Measurements from ENCODE around the gene PRC1.
"Not testable (repeated sequence)": the region's sequence is repeated elsewhere in the genome, so short reads cannot be mapped to it uniquely, and the experiment has no call there.

Gene PRC1

GRCh38 chr15:91017716-91018115 is 23.4 kb upstream of the PRC1 start:
- TF ChIP-seq POLR2A (IDR thresholded peaks at IDR 0.05; ENCODE audit: low read length), result no peak
- no peak for TF ChIP-seq GATA1 (IDR thresholded peaks at IDR 0.05; ENCODE audit: low read depth, low read length)
- no peak for DNase-seq

GRCh38 chr15:91013701-91014100 is 19.4 kb upstream of the PRC1 start:
- not testable (repeated sequence) for DNase-seq

- no peak for DNase-seq
- TF ChIP-seq GATA1 (IDR thresholded peaks at IDR 0.05; ENCODE audit: low read depth, low read length) (no peak), POLR2A (IDR thresholded peaks at IDR 0.05; ENCODE audit: low read length) (no peak)
Measured at GRCh38 chr15:91007266-91007665, 12.9 kb upstream of the PRC1 start.

GRCh38 chr15:91001209-91001608 is 6.9 kb upstream of the PRC1 start:
- DNase-seq, result no peak
- TF ChIP-seq POLR2A (IDR thresholded peaks at IDR 0.05; ENCODE audit: low read length) (no peak), GATA1 (IDR thresholded peaks at IDR 0.05; ENCODE audit: low read depth, low read length) (no peak)

- TF ChIP-seq POLR2A (IDR thresholded peaks at IDR 0.05; ENCODE audit: low read length) (no peak), GATA1 (IDR thresholded peaks at IDR 0.05; ENCODE audit: low read depth, low read length) (no peak)
- DNase-seq, result no peak
Measured at GRCh38 chr15:90998737-90999136, 4.4 kb upstream of the PRC1 start.

GRCh38 chr15:90994059-90994416 is 297 bp downstream of the PRC1 start:
- DNase-seq, result peak in 1 of 2 experiments; percentile 68
- TF ChIP-seq GATA1 (IDR thresholded peaks at IDR 0.05; ENCODE audit: low read depth, low read length), result no peak
- no peak for TF ChIP-seq POLR2A (IDR thresholded peaks at IDR 0.05; ENCODE audit: low read length)

GRCh38 chr15:90991587-90992285 is 2.6 kb downstream of the PRC1 start:
- no peak for TF ChIP-seq POLR2A (IDR thresholded peaks at IDR 0.05; ENCODE audit: low read length)
- TF ChIP-seq GATA1 (IDR thresholded peaks at IDR 0.05; ENCODE audit: low read depth, low read length), result no peak
- peak; percentile 70 to 81 for DNase-seq

GRCh38 chr15:90990446-90990845 is 3.9 kb downstream of the PRC1 start:
- no peak for DNase-seq
- TF ChIP-seq GATA1 (IDR thresholded peaks at IDR 0.05; ENCODE audit: low read depth, low read length) (no peak), POLR2A (IDR thresholded peaks at IDR 0.05; ENCODE audit: low read length) (no peak)

GRCh38 chr15:90989040-90989768 is 5.1 kb downstream of the PRC1 start:
- no peak for DNase-seq
- TF ChIP-seq POLR2A (IDR thresholded peaks at IDR 0.05; ENCODE audit: low read length) (no peak), GATA1 (IDR thresholded peaks at IDR 0.05; ENCODE audit: low read depth, low read length) (no peak)

- TF ChIP-seq POLR2A (IDR thresholded peaks at IDR 0.05; ENCODE audit: low read length), result no peak
- TF ChIP-seq GATA1 (IDR thresholded peaks at IDR 0.05; ENCODE audit: low read depth, low read length), result no peak
- peak in 1 of 2 experiments; percentile 23 for DNase-seq
Measured at GRCh38 chr15:90988296-90988695, 6.0 kb downstream of the PRC1 start.

GRCh38 chr15:90987561-90988141 is 6.7 kb downstream of the PRC1 start:
- TF ChIP-seq POLR2A (IDR thresholded peaks at IDR 0.05; ENCODE audit: low read length) (no peak), GATA1 (IDR thresholded peaks at IDR 0.05; ENCODE audit: low read depth, low read length) (no peak)
- DNase-seq, result peak in 1 of 2 experiments; percentile 30

GRCh38 chr15:90986790-90987507 is 7.4 kb downstream of the PRC1 start:
- TF ChIP-seq GATA1 (IDR thresholded peaks at IDR 0.05; ENCODE audit: low read depth, low read length) (no peak), POLR2A (IDR thresholded peaks at IDR 0.05; ENCODE audit: low read length) (no peak)
- DNase-seq, result peak in 1 of 2 experiments; percentile 25

GRCh38 chr15:90982135-90982534 is 12.2 kb downstream of the PRC1 start:
- DNase-seq, result no peak
- no peak for TF ChIP-seq POLR2A (IDR thresholded peaks at IDR 0.05; ENCODE audit: low read length)
- TF ChIP-seq GATA1 (IDR thresholded peaks at IDR 0.05; ENCODE audit: low read depth, low read length), result no peak

GRCh38 chr15:90981681-90982080 is 12.7 kb downstream of the PRC1 start:
- no peak for DNase-seq
- TF ChIP-seq GATA1 (IDR thresholded peaks at IDR 0.05; ENCODE audit: low read depth, low read length), result no peak
- TF ChIP-seq POLR2A (IDR thresholded peaks at IDR 0.05; ENCODE audit: low read length), result no peak
